BE2C (cell line): ENCODE results near the gene PRPF4.

Source experiments
- DNase-seq: peaks from one replicate; pipeline ENCODE4 v3.0.0-alpha.2; 2020
- H3K27me3 ChIP-seq: fragments of 250-450 bp; sonication (Bioruptor Pico); 2 replicates; pipeline ENCODE4 v1.5.1; 2020; ENCODE audit warnings: mild to moderate bottlenecking
- H3K36me3 ChIP-seq: fragments of 250-450 bp; sonication (Bioruptor Pico); 2 replicates; pipeline ENCODE4 v1.5.1; 2020; ENCODE audit warnings: mild to moderate bottlenecking
- H3K4me1 ChIP-seq: fragments of 250-450 bp; sonication (Bioruptor Pico); 2 replicates; pipeline ENCODE4 v1.5.1; 2020
- H3K4me3 ChIP-seq: 2 replicates; pipeline ENCODE4 v1.5.1; 2011; ENCODE audit warnings: low read depth, low read length
- H3K9me3 ChIP-seq: fragments of 250-450 bp; sonication (Bioruptor Pico); 2 replicates; pipeline ENCODE4 v1.5.1; 2020
- TF ChIP-seq, protein P1 (sequence below): IDR thresholded peaks from 2 replicates; pipeline ENCODE4 v1.5.1; 2012; ENCODE audit warnings: mild to moderate bottlenecking, low read depth, low read length

Gene PRPF4

DNA sequence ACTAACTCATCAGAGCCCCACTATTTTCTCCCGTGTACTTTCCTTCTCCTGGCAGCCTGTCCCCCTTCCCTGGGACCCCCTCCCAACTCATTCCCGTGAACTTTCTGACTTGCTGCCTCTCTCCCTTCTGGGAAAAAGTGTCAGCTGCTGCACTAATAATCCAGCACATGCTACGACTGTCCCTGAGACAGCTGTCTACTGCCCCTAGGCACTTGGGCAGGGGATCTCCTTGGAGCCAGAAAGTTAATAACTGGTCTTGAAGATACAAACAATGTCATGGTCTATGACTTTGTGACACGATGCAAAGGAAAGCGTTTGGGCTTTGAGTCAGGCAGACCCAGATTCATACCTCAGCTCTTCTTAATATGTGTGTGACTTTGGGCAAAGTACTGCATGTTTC, 37.8 kb downstream of the PRPF4 start:
- H3K4me1 ChIP-seq: no peaks in the 10 kb centered on the region; the same call in 1 of the 2 replicates
- H3K4me3 ChIP-seq: no peak overlapping the region
- TF ChIP-seq, protein P1, sequence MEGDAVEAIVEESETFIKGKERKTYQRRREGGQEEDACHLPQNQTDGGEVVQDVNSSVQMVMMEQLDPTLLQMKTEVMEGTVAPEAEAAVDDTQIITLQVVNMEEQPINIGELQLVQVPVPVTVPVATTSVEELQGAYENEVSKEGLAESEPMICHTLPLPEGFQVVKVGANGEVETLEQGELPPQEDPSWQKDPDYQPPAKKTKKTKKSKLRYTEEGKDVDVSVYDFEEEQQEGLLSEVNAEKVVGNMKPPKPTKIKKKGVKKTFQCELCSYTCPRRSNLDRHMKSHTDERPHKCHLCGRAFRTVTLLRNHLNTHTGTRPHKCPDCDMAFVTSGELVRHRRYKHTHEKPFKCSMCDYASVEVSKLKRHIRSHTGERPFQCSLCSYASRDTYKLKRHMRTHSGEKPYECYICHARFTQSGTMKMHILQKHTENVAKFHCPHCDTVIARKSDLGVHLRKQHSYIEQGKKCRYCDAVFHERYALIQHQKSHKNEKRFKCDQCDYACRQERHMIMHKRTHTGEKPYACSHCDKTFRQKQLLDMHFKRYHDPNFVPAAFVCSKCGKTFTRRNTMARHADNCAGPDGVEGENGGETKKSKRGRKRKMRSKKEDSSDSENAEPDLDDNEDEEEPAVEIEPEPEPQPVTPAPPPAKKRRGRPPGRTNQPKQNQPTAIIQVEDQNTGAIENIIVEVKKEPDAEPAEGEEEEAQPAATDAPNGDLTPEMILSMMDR: no peak
- H3K27me3 ChIP-seq: no peaks in the 10 kb centered on the region
- no peaks in the 10 kb centered on the region for H3K9me3 ChIP-seq
- no peaks in the 10 kb centered on the region for H3K36me3 ChIP-seq
- no peak for DNase-seq

DNA sequence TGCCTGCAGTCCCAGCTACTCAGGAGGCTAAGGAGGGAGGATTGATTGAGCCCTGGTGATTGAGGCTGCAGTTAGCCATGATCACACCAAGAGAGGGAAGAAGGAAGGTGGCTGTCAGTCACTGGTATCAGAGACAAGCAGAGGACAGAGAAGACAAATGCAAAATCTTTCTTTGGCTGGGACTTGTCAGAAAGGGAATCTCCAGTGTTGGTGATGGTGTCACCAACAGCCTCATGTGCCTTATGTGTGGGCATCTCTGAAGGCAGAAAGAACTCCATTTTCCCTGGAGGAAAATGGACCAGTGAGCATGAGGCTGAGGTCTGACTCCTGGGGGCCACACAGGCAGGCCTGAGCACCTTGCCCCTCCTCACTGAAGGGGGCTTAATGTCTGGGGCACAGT, 39.8 kb downstream of the PRPF4 start:
- peaks cover 4% of the 10 kb centered on the region; the same call in 1 of the 2 replicates for H3K4me1 ChIP-seq
- no peak overlapping the region for H3K4me3 ChIP-seq
- H3K27me3 ChIP-seq: no peaks in the 10 kb centered on the region
- H3K9me3 ChIP-seq: no peaks in the 10 kb centered on the region
- no peaks in the 10 kb centered on the region for H3K36me3 ChIP-seq
- TF ChIP-seq, protein P1: no peak
- DNase-seq: no peak

DNA sequence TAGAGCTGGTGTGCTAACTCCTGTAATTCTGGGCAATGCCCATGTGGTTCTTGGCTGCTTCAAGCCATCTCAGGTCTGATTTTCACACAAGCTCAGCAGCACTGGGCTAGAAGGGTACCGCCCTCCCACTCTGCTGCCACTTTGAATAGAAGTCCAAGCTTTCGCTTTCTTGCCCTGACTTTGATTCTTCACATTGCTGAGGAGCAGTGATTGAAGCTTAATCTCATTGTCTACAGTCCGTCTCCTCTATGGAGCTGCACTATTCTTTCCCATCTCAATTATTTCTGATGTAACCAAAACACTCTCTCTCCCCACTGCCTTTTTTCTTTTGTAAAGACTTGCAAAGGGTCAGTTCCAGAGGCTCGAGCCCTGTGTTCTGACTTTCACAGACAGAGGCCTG, 40.6 kb downstream of the PRPF4 start:
- Histone ChIP-seq H3K4me1 (peaks cover 4% of the 10 kb centered on the region; the same call in 1 of the 2 replicates), H3K27me3 (no peaks in the 10 kb centered on the region), H3K9me3 (no peaks in the 10 kb centered on the region), H3K36me3 (no peaks in the 10 kb centered on the region), H3K4me3 (no peak overlapping the region)
- TF ChIP-seq, protein P1: no peak
- DNase-seq: no peak

DNA sequence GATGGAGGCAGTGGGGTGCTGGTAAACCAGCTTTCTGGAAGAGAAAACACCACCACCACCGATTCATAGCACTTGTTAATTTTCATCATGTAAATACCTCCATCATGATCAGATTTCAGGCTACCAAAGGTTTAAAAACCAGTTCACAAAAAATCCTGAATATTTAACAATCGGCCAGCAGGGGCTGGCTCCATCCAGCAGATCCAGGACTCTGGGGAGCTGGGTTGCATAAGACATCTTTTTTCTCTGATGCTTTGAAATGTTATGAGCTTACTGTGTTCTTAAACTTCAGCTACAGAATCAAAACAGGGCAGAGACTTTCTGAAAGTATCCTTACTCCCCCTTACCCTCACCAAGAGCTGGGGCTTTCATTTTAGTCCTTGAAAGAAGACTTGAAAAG, 42.3 kb downstream of the PRPF4 start:
- peaks cover 4% of the 10 kb centered on the region; the same call in 1 of the 2 replicates for H3K4me1 ChIP-seq
- no peak overlapping the region for H3K4me3 ChIP-seq
- H3K9me3 ChIP-seq: no peaks in the 10 kb centered on the region
- H3K36me3 ChIP-seq: no peaks in the 10 kb centered on the region
- DNase-seq: no peak
- H3K27me3 ChIP-seq: no peaks in the 10 kb centered on the region
- TF ChIP-seq, protein P1: peak; percentile 28; the same call in 1 of the 2 replicates

DNA sequence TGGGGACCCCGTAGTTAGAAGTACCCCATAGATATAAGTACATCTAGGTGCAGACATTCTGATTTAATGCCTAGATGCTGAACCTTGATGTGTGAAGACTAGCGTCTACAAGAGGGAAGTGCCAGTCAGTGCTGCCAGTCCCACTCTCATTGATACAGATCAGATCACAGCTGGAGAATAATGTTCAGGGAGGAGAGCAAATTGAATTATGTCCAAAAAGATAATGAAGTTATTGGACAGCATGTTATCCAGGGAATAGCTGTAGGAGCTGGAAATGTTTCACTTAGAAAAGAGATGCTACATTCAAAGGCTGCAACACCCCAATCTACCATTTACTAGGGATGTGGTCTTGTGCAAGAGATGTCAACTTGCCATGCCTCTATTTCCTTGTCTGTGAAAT, 43.6 kb downstream of the PRPF4 start:
- H3K9me3 ChIP-seq: no peaks in the 10 kb centered on the region
- H3K36me3 ChIP-seq: no peaks in the 10 kb centered on the region
- no peak overlapping the region for H3K4me3 ChIP-seq
- H3K4me1 ChIP-seq: peaks cover 4% of the 10 kb centered on the region; the same call in 1 of the 2 replicates
- TF ChIP-seq, protein P1: no peak
- DNase-seq: peak; percentile 22
- H3K27me3 ChIP-seq: no peaks in the 10 kb centered on the region

DNA sequence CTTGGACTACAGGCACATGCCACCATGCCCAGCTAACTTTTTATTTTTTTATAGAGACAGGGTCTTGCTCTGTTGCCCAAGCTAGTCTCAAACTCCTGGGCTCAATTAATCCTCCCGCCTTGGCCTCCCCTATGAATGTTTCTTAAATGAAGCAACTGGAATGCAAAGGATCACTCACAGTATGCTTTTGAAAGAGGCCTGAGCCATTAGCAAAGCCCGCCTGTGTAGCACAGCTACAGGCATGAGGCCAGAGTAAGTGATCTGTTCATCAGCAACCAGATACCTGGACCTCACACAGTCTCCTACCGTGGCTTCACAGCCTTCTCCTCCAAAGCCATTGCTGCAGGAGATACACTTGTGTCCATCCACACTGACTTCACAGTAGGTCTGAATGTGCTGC, 44.6 kb downstream of the PRPF4 start:
- Histone ChIP-seq H3K27me3 (no peaks in the 10 kb centered on the region), H3K4me1 (peaks cover 4% of the 10 kb centered on the region; the same call in 1 of the 2 replicates), H3K4me3 (no peak overlapping the region), H3K9me3 (no peaks in the 10 kb centered on the region), H3K36me3 (no peaks in the 10 kb centered on the region)
- TF ChIP-seq, protein P1: no peak
- no peak for DNase-seq
